Measurements from ENCODE around the gene POLR2L.

POLR2L gene

GRCh38 chr11:808427-809286, 33.7 kb downstream of the POLR2L start:
- DNase-seq, result no peak

- no peak for DNase-seq
Measured at GRCh38 chr11:804599-804964, 37.7 kb downstream of the POLR2L start.

- DNase-seq, result peak; percentile 61
Measured at GRCh38 chr11:803770-804598, 38.3 kb downstream of the POLR2L start.

- no peak for DNase-seq
Measured at GRCh38 chr11:803467-803742, 38.9 kb downstream of the POLR2L start.

GRCh38 chr11:802693-803466, 39.4 kb downstream of the POLR2L start:
- DNase-seq, result no peak

GRCh38 chr11:802018-802617, 40.2 kb downstream of the POLR2L start:
- no peak for DNase-seq

- DNase-seq, result no peak
Measured at GRCh38 chr11:801097-801780, 41.1 kb downstream of the POLR2L start.

- no peak for DNase-seq
Measured at GRCh38 chr11:800473-800872, 41.9 kb downstream of the POLR2L start.

GRCh38 chr11:799641-800316, 42.5 kb downstream of the POLR2L start:
- no peak for DNase-seq

GRCh38 chr11:798093-798713, 44.1 kb downstream of the POLR2L start, which contains the start of gene SLC25A22:
SLC25A22 (minus strand) TSS chr11:798281; CDS start chr11:795006, 3,275 bp downstream.
- DNase-seq, result peak; percentile 26

- peak; percentile 23 for DNase-seq
Measured at GRCh38 chr11:797296-798092, 44.8 kb downstream of the POLR2L start.

- DNase-seq, result no peak
Measured at GRCh38 chr11:796565-797295, 45.6 kb downstream of the POLR2L start.

- DNase-seq, result peak; percentile 50
Measured at GRCh38 chr11:795634-796564, 46.4 kb downstream of the POLR2L start.

GRCh38 chr11:794766-795633, 47.3 kb downstream of the POLR2L start:
- no peak for DNase-seq

GRCh38 chr11:794013-794765, 48.1 kb downstream of the POLR2L start:
- DNase-seq, result no peak

GRCh38 chr11:793556-793955, 48.8 kb downstream of the POLR2L start:
- DNase-seq, result no peak

GRCh38 chr11:792873-793272, 49.5 kb downstream of the POLR2L start:
- DNase-seq, result no peak
